Measurements from ENCODE around the gene TMEM120B.

- TF ChIP-seq EZH2phosphoT487 (IDR thresholded peaks at IDR 0.05; ENCODE audit: borderline replicate concordance, low read depth, low read length), result no peak
- TF ChIP-seq CTCF (conservative IDR thresholded peaks at IDR 0.05; ENCODE audit: low read length), result no peak
Observed at GRCh38 chr12:121802485-121802842, 89.9 kb downstream of the TMEM120B start.

Measured in OCI-LY7 (cell line).